GM21529 (cell line): ENCODE measurements around the gene DDIAS.
A peak's percentile ranks its signal among the peaks of the same experiment; 100 is the strongest.
"Not testable (repeated sequence)": the region's sequence is repeated elsewhere in the genome, so short reads cannot be mapped to it uniquely, and the experiment has no call there.

Source experiments
- ATAC-seq: cut with Tn5 transposase; IDR thresholded peaks from one replicate; pipeline ENCODE4 v1.9.1; 2021; ENCODE audit not compliant: unreplicated experiment

The DDIAS gene

GRCh38 chr11:82922396-82923173 lies 21.0 kb downstream of the DDIAS start:
- ATAC-seq, result not testable (repeated sequence)

- no peak for ATAC-seq
Observed at GRCh38 chr11:82924522-82925224, 23.1 kb downstream of the DDIAS start.

- peak; percentile 80 for ATAC-seq
Observed at GRCh38 chr11:82927264-82927880, 25.8 kb downstream of the DDIAS start.

- no peak for ATAC-seq
Observed at GRCh38 chr11:82929121-82929520, 27.6 kb downstream of the DDIAS start.

GRCh38 chr11:82930229-82930628 lies 28.7 kb downstream of the DDIAS start:
- peak; percentile 50 for ATAC-seq

- no peak for ATAC-seq
Observed at GRCh38 chr11:82930734-82931133, 29.2 kb downstream of the DDIAS start.

- no peak for ATAC-seq
Observed at GRCh38 chr11:82932564-82932963, 31.0 kb downstream of the DDIAS start.

GRCh38 chr11:82936261-82936660 lies 34.7 kb downstream of the DDIAS start:
- no peak for ATAC-seq

- ATAC-seq, result no peak
Observed at GRCh38 chr11:82937554-82937953, 36.0 kb downstream of the DDIAS start.

GRCh38 chr11:82939456-82939855 lies 37.9 kb downstream of the DDIAS start:
- ATAC-seq, result no peak

GRCh38 chr11:82942376-82942775 lies 40.8 kb downstream of the DDIAS start:
- no peak for ATAC-seq

- ATAC-seq, result not testable (repeated sequence)
Observed at GRCh38 chr11:82943430-82943829, 41.9 kb downstream of the DDIAS start.

- no peak for ATAC-seq
Observed at GRCh38 chr11:82944198-82944597, 42.7 kb downstream of the DDIAS start.

GRCh38 chr11:82945041-82945440 lies 43.5 kb downstream of the DDIAS start:
- not testable (repeated sequence) for ATAC-seq

- ATAC-seq, result no peak
Observed at GRCh38 chr11:82945682-82946081, 44.1 kb downstream of the DDIAS start.

GRCh38 chr11:82949352-82949751 lies 47.8 kb downstream of the DDIAS start:
- no peak for ATAC-seq

GRCh38 chr11:82950502-82950901 lies 49.0 kb downstream of the DDIAS start:
- ATAC-seq, result not testable (repeated sequence)

- ATAC-seq, result not testable (repeated sequence)
Observed at GRCh38 chr11:82955736-82956453, 54.4 kb downstream of the DDIAS start.

GRCh38 chr11:82959987-82960778 lies 58.6 kb downstream of the DDIAS start:
- ATAC-seq, result peak; percentile 90

GRCh38 chr11:82960779-82961143 lies 59.2 kb downstream of the DDIAS start:
- ATAC-seq, result peak; percentile 24
